T-helper 9 cell (primary cell): Measurements from ENCODE around the gene OR52A1.
"Not testable (repeated sequence)": the region's sequence is repeated elsewhere in the genome, so short reads cannot be mapped to it uniquely, and the experiment has no call there.

Experiments used
- DNase-seq: peaks from one replicate; pipeline ENCODE4 v3.0.0-alpha.2; 2020
- total RNA-seq, 2 donors: gene quantifications; one replicate each; lab custom pipeline; 2026; lab: John Stamatoyannopoulos, UW

OR52A1 gene
- total RNA-seq = 0 reads per million in 2 donors

GRCh38 chr11:5154657-5155056 is at the start of gene OR52A1:
Gene OR52A1 (minus strand): TSS chr11:5154757. CDS start chr11:5152369, 2,388 bp downstream.
- no peak for DNase-seq

DNA sequence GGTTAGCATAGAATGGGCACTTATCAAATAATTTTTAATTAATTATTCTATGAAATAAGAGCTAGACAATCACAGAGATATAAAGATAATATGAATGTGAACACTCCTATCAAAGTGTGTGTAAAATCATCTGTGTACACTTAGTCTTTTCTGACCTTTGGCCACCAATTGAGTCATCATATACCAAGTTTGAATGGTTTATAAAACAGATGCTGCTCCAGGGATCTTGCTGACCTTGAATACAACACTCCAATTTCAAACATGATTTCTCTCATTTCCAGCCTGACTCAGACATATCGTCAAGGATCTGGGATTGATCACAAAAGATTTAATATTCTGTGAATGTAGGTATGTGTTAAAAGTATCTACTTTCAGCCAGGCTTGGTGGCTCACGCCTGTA is 48.8 kb upstream of the OR52A1 start:
- no peak for DNase-seq

DNA sequence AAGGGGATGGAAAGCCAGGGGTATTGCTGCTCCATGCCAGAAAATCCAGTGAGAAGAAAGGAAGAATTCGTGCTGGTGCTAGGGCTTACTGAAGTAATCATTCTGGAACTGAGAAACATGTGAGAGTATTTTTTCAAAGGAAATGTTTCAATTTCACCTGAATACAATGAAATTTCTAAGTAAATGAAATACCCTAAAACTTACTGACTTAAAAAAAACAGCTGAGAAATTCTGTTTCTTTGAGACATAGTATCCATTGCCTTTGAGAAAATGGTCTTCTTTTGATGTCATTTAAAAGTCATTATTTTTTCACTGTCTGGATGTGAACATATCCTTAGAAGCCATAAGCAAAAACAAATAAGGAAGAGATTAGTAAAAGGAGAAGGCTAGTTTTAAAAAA is 46.0 kb upstream of the OR52A1 start, which contains the start of gene OR51V1:
Gene OR51V1, minus strand, starts transcription at position 101 of the 400 bp plus-strand sequence. Its CDS starts 0 bp downstream, at position 101.
- DNase-seq = no peak

DNA sequence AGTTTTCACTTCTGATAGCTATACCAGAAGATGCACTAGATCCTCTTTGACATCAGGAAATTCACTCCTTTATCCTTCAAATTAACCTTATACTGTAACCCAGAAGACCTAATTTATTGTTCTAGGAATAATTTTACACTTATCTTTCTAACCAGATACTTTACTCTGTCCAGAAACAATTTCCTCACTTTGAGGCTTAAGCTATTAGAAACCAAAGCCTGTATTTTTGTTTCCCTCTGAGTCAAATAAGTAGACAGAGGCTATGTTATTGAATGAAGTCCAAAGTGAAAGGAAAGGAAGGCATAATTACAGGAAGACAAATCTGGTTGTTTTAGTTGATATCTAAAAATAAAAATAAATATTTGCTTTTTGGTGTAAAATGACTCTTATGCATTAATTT is 43.7 kb upstream of the OR52A1 start:
- DNase-seq = no peak

- no peak for DNase-seq
These were observed 43.0 kb upstream of the OR52A1 start for GRCh38 chr11:5197536-5197935.

DNA sequence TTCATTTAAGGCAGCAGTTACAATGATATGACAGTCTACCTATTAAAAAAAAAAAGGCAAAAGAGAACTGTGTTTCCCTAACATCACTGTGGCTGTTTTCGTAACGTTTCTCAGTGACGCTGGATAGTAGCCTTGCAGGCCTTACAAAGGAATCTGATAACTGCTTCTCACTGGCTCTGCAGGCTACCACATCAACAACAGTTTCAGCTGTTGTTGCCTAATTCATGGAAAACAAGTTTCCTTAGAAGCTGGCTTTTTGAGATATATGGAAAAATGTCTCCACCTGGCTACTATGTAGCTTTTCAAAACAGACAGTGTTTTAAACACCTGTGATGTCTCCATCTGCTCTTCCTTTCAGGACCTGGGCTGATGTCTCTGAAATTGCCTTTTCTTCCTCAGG is 42.2 kb upstream of the OR52A1 start:
- no peak for DNase-seq

GRCh38 chr11:5196067-5196466 is 41.5 kb upstream of the OR52A1 start:
- DNase-seq = no peak

DNA sequence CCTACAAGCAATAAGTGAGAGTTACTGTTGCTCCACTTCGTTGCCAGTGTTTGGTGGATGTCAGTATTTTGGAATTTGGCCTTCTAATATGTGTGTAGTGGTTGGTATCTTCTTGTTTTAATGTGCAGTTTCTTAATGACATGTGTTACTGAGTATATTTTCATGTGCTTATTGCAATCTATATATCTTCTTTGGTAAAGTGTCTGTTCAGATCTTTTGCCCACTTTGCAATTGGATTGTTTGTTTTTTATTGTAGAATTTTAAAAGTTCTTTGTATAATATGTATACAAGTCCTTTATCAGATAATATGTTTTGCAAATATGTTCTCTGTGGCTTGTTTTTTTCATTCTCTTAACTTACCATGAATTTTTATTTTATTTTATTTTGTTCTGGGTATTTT is 38.2 kb upstream of the OR52A1 start:
- DNase-seq = no peak

DNA sequence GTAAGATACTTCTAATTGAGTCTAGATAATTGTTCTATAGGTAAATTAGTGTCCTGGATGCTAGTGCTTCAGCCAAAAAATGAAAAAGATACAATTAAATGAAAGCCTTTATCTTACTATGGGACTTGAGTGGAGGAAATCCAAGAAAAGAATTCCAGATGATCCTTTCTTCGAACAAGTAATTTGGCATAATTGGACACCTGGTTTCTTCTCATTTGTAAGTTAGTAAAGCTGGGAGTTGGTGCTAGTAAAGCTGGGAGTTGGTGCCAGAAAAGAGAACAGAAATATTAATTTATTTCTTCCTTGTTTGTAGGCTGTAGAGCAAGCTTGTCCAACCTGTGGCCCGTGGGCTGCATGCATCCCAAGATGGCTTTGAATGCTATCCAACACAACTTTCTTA is 33.6 kb upstream of the OR52A1 start:
- no peak for DNase-seq

DNA sequence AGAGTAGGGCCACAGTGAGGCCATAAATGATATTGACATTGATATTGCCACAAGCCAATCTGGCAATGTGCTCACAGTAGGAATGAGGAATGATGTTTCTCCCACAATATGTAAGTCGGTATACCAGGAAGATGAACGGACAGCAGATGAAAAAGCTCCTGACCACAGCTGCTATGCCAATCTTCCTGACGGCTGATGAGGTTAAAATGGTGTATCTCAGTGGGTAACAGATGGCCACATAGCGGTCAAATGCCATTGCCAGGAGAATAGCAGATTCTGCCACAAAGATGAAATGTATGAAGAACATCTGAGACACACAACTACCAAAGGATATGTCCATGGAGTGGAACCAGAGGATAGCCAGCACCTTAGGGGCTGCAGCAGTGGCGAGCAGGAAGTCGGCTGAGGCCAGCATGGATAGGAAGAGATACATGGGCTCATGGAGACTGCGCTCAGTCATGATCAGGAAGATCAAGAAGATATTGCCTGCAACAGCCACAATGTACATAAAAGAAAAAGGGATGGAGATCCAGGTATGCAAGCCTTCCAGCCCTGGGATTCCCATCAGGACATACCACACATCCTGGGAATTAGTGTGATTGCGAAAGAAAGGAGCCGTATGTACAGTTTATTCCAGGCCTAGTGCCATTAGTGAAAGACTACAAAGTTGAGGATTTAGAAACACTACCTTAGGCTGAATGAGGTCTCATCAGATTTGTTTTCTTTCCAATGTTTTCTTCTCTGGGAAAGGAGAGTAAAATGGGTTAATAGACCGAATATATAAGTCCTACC is 23.7 kb upstream of the OR52A1 start:
- DNase-seq = no peak

GRCh38 chr11:5174934-5175333 is 20.4 kb upstream of the OR52A1 start:
- no peak for DNase-seq

GRCh38 chr11:5171856-5172255 is 17.3 kb upstream of the OR52A1 start:
- no peak for DNase-seq

DNA sequence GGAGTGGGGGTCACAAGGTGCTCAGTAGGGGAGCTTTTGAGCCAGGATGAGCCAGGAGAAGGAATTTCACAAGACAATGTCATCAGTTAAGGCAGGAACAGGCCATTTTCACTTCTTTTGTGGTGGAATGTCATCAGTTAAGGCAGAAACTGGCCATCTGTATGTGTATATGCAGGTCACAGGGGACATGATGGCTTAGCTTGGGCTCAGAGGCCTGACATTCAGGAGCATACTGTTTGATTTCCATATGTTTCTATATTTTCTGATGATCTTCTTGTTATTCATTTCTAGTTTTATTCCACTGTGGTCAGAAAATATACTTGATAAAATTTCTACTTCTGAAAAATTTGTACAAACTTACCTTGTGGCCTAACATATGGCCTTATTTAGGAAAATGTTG is 11.3 kb upstream of the OR52A1 start:
- not testable (repeated sequence) for DNase-seq

- DNase-seq = not testable (repeated sequence)
These were observed 10.2 kb upstream of the OR52A1 start for GRCh38 chr11:5164807-5165206.

- not testable (repeated sequence) for DNase-seq
These were observed 6.5 kb upstream of the OR52A1 start for GRCh38 chr11:5161045-5161444.

GRCh38 chr11:5160217-5160616 is 5.7 kb upstream of the OR52A1 start:
- not testable (repeated sequence) for DNase-seq

DNA sequence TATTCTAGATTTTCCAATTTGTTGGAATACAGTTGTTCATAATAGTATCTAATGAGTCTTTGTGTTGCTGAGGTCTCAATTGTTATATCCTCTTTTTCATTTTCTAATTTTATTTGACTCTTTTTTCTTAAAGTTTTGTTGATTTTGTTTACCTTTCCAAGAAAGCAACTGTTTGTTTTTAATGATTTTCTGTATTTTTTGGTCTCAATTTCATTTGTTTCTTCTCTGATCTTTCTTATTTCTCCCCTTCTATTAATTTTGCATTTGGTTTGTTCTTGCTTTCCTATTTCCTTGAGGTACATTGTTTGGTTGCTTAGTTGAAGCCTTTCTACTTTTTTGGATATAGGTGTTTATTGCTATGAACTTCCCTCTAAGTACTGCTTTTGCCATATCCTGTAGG is 5.2 kb upstream of the OR52A1 start:
- DNase-seq = no peak

- DNase-seq = no peak
These were observed 754 bp downstream of the OR52A1 start for GRCh38 chr11:5153574-5154431.

DNA sequence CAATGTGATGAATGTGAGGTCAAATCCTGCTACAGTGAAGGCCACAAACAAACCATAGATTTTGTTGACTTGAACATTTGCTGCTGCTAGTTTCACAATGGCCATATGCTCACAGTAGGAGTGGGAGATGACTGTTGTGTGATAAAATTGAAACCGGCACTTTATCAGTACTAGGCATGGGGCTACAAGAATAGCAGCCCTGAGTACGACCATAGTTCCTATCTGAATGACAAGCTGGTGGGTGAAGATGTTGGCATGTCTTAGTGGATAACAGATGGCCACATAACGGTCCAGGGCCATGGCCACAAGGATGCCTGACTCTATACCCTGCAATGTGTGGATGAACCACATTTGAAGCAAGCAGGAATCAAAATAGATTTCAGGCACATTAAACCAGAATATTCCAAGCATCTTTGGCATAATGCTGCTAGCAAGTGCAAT is 2.8 kb downstream of the OR52A1 start:
- no peak for DNase-seq

GRCh38 chr11:5144206-5144605 is 10.4 kb downstream of the OR52A1 start:
- not testable (repeated sequence) for DNase-seq

DNA sequence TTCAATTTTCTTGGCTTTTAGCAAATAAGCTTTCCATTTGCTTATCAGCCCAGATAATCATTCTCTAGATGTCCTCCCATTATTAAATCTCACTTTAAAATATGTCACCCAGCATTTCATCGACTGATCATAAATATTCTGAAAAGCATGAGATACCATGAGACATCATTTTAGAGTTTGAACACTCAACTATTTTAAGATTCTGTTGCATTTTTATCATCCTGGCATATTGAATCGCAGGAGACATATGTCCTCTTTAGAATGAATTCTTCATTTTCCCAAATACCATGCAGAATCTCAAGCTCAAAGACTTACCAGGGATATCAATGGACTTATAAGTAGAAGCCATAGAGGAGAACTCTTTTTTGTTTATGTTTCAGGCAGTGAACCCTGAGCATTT is 16.6 kb downstream of the OR52A1 start, which contains the start of gene OR52A5:
Gene OR52A5, minus strand, starts transcription at position 361 of the 400 bp plus-strand sequence. CDS start 5,714 bp downstream, outside the sequence.
- no peak for DNase-seq

DNA sequence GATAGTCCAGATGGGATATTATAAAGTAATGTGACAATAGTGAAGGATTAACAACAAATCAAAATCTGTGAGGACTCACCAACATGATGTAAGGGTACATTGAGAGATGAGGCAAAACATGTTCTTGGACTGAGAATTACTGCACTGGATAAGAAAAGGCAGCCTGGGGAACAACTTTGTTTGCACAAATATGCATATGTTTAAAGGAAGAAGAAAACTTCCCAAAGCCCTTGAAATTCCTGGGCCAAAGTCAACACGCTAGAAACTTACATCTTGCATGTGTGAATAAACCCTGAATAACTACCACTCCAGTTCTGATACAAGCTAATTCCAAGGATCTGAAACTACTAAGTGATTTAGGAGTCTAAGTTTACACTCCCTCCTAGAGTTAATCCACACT is 17.5 kb downstream of the OR52A1 start:
- DNase-seq = no peak

DNA sequence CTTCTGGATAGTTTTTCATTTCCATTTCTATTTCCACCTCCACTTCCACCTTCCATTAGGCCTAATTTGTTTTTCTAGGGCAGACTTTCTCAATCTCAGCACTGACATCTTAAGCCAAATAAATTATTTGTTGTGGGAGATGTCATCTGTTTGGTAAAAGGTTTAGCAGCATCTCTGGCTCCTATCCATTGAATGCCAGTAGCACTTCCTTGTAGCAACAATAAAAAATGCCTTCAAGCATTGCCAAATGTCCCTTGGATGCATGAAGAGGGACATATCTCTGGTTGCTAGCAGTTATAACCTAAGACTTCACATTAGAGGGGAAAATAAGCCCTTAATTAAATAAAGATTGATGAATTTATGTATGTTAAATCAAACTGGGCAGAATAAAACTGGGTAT is 18.3 kb downstream of the OR52A1 start:
- DNase-seq = no peak
